Measurements from ENCODE around the gene TMEM106A. TPM values are rescaled to one million over a fixed set of nuclear protein-coding genes. Genes with fewer than 3 reads are reported as not detected.
"Not testable (repeated sequence)": the region's sequence is repeated elsewhere in the genome, so short reads cannot be mapped to it uniquely, and the experiment has no call there.

Gene TMEM106A
- total and polyA plus RNA-seq, 2 experiments from 2014 or later: 6.7 to 8.4 TPM

DNA sequence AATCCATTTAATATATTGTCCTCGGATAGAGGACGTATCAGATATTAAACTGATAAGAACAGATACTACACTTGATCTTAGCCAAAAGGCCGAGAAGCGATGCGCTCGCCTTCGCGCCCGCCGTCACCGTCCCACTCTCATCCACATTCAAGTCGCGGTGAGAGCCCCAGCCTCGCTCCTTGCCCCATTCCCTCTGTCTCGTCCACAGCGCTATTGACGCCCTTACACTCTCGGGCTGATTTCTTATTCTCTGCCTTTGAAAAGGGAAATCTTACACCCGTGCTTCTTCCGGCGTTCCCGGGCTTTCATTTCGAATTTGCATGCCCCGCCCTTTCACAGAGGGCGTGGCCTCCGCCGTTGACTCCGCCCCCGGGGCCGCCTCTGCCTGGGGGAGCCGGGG, 22.2 kb downstream of the TMEM106A start, which contains the start of gene RNU2-1:
RNU2-1 (minus strand) TSS at position 101 of the 400 bp plus-strand sequence.
- H3K79me2 ChIP-seq; H3K36me3 ChIP-seq (replicated peaks; ENCODE audit: insufficient read depth, low read depth); H3K9me2 ChIP-seq (replicated peaks; ENCODE audit: insufficient read depth); H4K20me1 ChIP-seq (ENCODE audit: insufficient read depth, poor library complexity, severe bottlenecking); H3K27me3 ChIP-seq; H3K4me1 ChIP-seq (ENCODE audit: insufficient read depth); H3K4me2 ChIP-seq; H3K9me3 ChIP-seq (ENCODE audit: low read depth); H3K4me3 ChIP-seq; H2AFZ ChIP-seq; DNase-seq (ENCODE audit: low spot score); H3K27ac ChIP-seq: not testable (repeated sequence)
- WGBS (ENCODE audit: low lambda C conversion rate, missing lambda C conversion rate): no CpG with 5 or more reads among the region's 31 CpGs

DNA sequence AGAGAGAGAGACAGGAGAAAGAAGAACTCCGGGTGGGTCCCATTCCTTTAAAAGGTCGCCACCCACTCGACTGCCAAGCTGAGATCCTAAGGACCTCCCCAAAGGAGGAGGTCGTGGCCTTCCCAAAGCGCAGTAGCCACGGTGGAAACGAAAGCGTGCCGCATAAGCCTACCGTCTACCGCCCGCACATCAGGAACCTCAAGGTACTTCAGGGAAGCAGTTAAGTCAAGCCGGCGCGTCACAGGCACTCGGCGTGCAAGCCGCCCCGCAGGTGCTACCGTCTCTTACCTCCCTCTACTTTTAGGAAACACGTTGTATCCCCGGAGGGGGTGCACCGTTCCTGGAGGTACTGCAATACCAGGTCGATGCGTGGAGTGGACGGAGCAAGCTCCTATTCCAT, 27.9 kb downstream of the TMEM106A start:
- WGBS (ENCODE audit: low lambda C conversion rate, missing lambda C conversion rate): no CpG with 5 or more reads among the region's 26 CpGs
- not testable (repeated sequence) for H2AFZ ChIP-seq

DNA sequence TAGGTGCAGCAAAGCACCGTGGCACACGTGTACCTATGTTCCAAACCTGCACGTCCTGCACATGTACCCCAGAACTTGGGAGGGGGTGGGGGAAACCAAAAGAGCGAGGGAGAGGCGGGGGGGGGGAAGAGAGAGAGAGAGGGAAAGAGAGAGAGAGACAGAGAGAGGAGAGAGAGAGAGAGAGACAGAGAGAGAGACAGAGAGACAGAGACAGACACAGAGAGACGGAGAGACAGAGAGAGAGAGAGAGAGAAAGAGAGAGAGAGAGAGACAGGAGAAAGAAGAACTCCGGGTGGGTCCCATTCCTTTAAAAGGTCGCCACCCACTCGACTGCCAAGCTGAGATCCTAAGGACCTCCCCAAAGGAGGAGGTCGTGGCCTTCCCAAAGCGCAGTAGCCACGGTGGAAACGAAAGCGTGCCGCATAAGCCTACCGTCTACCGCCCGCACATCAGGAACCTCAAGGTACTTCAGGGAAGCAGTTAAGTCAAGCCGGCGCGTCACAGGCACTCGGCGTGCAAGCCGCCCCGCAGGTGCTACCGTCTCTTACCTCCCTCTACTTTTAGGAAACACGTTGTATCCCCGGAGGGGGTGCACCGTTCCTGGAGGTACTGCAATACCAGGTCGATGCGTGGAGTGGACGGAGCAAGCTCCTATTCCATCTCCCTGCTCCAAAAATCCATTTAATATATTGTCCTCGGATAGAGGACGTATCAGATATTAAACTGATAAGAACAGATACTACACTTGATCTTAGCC, 29.1 kb downstream of the TMEM106A start:
- not testable (repeated sequence) for H3K4me3 ChIP-seq; H3K27ac ChIP-seq; H3K27me3 ChIP-seq; H2AFZ ChIP-seq; H4K20me1 ChIP-seq (ENCODE audit: insufficient read depth, poor library complexity, severe bottlenecking); H3K9me3 ChIP-seq (ENCODE audit: low read depth); H3K4me1 ChIP-seq (ENCODE audit: insufficient read depth); H3K79me2 ChIP-seq; DNase-seq (ENCODE audit: low spot score); H3K36me3 ChIP-seq (replicated peaks; ENCODE audit: insufficient read depth, low read depth); H3K4me2 ChIP-seq; H3K9me2 ChIP-seq (replicated peaks; ENCODE audit: insufficient read depth)
- no CpG with 5 or more reads among the region's 34 CpGs for WGBS (ENCODE audit: low lambda C conversion rate, missing lambda C conversion rate)

More for the DNA sequence above, 27.9 kb downstream of the TMEM106A start:
- not testable (repeated sequence) for H3K36me3 ChIP-seq (replicated peaks; ENCODE audit: insufficient read depth, low read depth); H3K4me2 ChIP-seq; H3K4me3 ChIP-seq; H3K79me2 ChIP-seq; H4K20me1 ChIP-seq (ENCODE audit: insufficient read depth, poor library complexity, severe bottlenecking); H3K9me3 ChIP-seq (ENCODE audit: low read depth); H3K4me1 ChIP-seq (ENCODE audit: insufficient read depth); H3K27me3 ChIP-seq; DNase-seq (ENCODE audit: low spot score); H3K27ac ChIP-seq; H3K9me2 ChIP-seq (replicated peaks; ENCODE audit: insufficient read depth)

DNA sequence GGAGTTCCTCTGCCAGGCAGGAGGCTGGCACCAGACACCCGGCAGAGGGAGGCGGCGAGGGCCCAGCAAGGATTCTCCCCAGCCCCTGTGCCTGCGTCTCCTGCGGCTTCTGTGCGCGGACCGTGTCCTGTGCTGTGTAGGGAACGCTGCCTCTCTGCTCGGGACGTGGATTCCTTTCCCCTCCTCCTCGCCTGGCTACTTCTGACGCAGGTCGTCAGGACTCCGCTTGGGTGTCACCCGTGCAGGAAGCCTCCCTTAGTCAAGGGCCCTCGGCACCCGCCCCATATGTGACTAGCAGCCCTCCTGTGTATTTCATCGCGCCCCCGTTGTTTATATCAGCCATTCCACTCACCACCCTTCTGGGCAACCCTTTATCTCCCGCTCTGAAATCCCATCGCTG, 34.8 kb downstream of the TMEM106A start:
- not testable (repeated sequence) for H4K20me1 ChIP-seq (ENCODE audit: insufficient read depth, poor library complexity, severe bottlenecking); H3K4me1 ChIP-seq (ENCODE audit: insufficient read depth); H3K4me3 ChIP-seq; DNase-seq (ENCODE audit: low spot score); H3K27me3 ChIP-seq; H3K27ac ChIP-seq; H2AFZ ChIP-seq; H3K9me3 ChIP-seq (ENCODE audit: low read depth); H3K9me2 ChIP-seq (replicated peaks; ENCODE audit: insufficient read depth); H3K36me3 ChIP-seq (replicated peaks; ENCODE audit: insufficient read depth, low read depth); H3K79me2 ChIP-seq
- H3K4me2 ChIP-seq: peak overlapping the region; percentile 62
- WGBS (ENCODE audit: low lambda C conversion rate, missing lambda C conversion rate): 66% methylated on average over 17 of the region's 23 CpGs

Small RNA genes lying within 50 kb of the gene (small RNA-seq; reads per million reads assigned to genes)
- not detected for gene AC060780.2
- gene AC060780.3: not detected
- gene RF00004: not detected
- not detected for gene RNU2-1

Other genes with a start within 250 kb of the TMEM106A start
- 16.9 and 25.8 TPM in 2 replicates for gene AARSD1, start 247.4 kb upstream of the TMEM106A start, total RNA-seq
- 41.0 and 50.5 TPM in 2 replicates for gene AARSD1, start 247.4 kb upstream of the TMEM106A start, polyA plus RNA-seq
- 0.64 and 2.4 TPM in 2 replicates for gene PTGES3L, start 231.8 kb upstream of the TMEM106A start, total RNA-seq
- 0.40 and 0.73 TPM in 2 replicates for gene PTGES3L, start 231.8 kb upstream of the TMEM106A start, polyA plus RNA-seq
- 8.0 and 11.4 TPM in 2 replicates for gene RUNDC1, start 231.3 kb upstream of the TMEM106A start, total RNA-seq
- 19.6 and 20.3 TPM in 2 replicates for gene RUNDC1, start 231.3 kb upstream of the TMEM106A start, polyA plus RNA-seq
- 1,020 and 1,179 TPM in 2 replicates for gene RPL27, start 213.5 kb upstream of the TMEM106A start, total RNA-seq
- gene RPL27, start 213.5 kb upstream of the TMEM106A start, polyA plus RNA-seq: 580 and 602 TPM in 2 replicates
- 14.4 and 18.4 TPM in 2 replicates for gene IFI35, start 205.1 kb upstream of the TMEM106A start, total RNA-seq
- 27.5 and 37.8 TPM in 2 replicates for gene IFI35, start 205.1 kb upstream of the TMEM106A start, polyA plus RNA-seq
- 181 and 207 TPM in 2 replicates for gene VAT1, start 189.5 kb upstream of the TMEM106A start, total RNA-seq
- gene VAT1, start 189.5 kb upstream of the TMEM106A start, polyA plus RNA-seq: 219 and 251 TPM in 2 replicates
- 4.6 and 6.3 TPM in 2 replicates for gene RND2, start 186.6 kb upstream of the TMEM106A start, total RNA-seq
- gene RND2, start 186.6 kb upstream of the TMEM106A start, polyA plus RNA-seq: 2.6 and 3.2 TPM in 2 replicates
- gene BRCA1, start 86.5 kb upstream of the TMEM106A start, total RNA-seq: 4.8 and 8.0 TPM in 2 replicates
- 6.2 and 7.0 TPM in 2 replicates for gene BRCA1, start 86.5 kb upstream of the TMEM106A start, polyA plus RNA-seq
- 82.4 and 82.7 TPM in 2 replicates for gene NBR1, start 40.7 kb upstream of the TMEM106A start, total RNA-seq
- 37.6 and 37.7 TPM in 2 replicates for gene NBR1, start 40.7 kb upstream of the TMEM106A start, polyA plus RNA-seq
- not detected in 2 replicates for gene CCDC200, start 16.7 kb downstream of the TMEM106A start, total RNA-seq
- gene CCDC200, start 16.7 kb downstream of the TMEM106A start, polyA plus RNA-seq: 2.8 and 3.2 TPM in 2 replicates
- gene RNU2-1, start 22.1 kb downstream of the TMEM106A start, total RNA-seq: not detected in 2 replicates
- 2.9 TPM in 1 of 2 replicates, not detected in the other for gene RNU2-1, start 22.1 kb downstream of the TMEM106A start, polyA plus RNA-seq
- 35.3 and 35.8 TPM in 2 replicates for gene ARL4D, start 187.1 kb downstream of the TMEM106A start, total RNA-seq
- gene ARL4D, start 187.1 kb downstream of the TMEM106A start, polyA plus RNA-seq: 93.2 and 99.9 TPM in 2 replicates

All from hepatocyte (in vitro differentiated cells).